Occipital lobe (tissue), 2 donors: ENCODE measurements around the gene LMX1B. TPM values are rescaled to one million over a fixed set of nuclear protein-coding genes. Genes with fewer than 3 reads are reported as not detected.

Source experiments
- DNase-seq: peaks from one replicate; lab custom pipeline; 2025; lab: John Stamatoyannopoulos, UW
- total RNA-seq: library from RNA; depleted of rRNA; stranded (reverse); fragments of >200 nt; gene quantifications from one replicate; pipeline ENCODE4 v1.2.3, GENCODE V29; 2014

Gene LMX1B
- total RNA-seq, 1 donor from 2014 or later: not detected

DNA sequence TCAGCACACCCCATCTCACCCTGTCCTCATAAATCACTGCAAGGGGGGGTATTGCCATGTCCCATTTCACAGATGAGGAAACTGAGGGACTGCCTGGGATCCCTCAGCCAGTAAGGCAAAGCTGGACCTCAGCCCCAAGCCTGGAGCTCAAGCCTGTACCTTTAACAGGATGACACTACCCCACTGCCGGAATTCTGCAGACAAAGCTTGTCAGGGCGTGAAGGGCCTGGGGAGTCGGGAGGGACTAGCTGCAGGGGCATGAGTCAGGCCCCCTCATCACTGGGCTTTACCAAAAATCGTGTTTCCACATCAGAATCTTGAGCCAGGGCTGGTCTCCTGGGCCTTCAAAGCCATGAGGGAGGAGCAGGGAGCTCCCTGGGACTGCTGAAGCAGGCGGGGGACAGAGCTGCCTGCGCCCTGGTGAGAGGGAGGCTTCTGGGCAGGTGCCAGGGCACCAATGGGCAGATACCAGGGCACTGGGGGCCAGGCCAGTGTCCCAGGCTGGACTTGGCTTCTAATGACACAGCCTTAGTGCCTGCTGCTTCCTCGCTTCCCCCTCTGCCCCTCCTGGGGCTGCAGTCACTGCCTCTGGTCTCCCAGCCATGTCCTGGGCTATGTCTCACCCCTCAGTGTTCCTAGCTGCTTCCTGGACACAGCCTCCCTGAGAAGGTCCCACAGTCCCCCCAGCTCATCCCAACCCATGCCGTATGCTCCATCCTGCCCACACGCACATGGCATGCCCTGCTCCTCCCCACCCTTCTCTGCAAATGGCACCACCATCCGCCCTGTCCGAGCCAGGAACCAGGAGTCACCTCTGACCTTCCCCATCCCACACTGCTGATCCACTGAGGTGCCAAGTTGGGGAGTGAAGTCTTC lies 80.7 kb downstream of the LMX1B start:
- no peak for DNase-seq

DNA sequence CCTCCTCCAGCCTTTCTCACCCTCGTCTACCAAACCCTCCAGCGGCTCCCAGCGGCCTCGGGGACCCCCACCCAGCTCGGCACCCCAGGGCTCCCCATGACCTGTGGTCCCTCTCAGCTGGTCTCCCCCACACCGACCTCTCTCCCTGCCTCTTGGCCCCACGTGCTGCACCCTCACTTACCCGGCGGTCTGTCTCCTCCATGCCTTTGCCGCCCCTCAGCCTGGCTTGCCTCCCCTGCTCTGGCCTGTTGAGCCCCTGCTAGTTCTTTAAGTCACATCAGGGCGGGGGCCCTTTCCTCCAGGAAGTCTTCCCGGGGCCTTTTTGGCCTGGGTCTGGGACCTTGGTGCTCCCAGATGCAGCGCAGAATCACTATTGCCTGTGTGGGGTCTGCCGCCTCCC lies 81.5 kb downstream of the LMX1B start:
- no peak for DNase-seq

DNA sequence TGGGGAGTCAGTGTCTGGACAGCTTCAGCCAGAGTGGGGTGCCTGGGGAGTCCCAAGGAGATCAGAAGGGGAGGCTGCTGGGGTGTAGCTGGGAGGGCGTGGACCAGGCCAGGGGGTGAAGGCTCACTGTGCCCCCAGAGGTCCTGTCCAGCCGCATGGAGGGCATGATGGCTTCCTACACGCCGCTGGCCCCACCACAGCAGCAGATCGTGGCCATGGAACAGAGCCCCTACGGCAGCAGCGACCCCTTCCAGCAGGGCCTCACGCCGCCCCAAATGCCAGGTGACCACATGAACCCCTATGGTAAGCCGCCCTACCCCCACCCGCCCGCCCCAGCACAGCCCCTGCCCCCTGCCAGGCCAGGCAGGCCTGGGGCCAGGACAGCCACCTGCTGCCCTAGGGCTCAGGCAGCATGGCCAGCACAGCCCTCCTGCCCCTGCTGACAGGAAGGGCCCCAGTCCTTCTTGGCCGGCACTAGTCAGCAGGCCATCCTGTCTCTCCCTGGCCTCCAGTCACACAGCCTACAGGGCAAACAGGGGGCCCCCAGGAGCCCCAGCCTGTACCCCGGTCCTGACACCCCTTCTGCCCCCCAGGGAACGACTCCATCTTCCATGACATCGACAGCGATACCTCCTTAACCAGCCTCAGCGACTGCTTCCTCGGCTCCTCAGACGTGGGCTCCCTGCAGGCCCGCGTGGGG lies 82.1 kb downstream of the LMX1B start:
- DNase-seq: no peak

DNA sequence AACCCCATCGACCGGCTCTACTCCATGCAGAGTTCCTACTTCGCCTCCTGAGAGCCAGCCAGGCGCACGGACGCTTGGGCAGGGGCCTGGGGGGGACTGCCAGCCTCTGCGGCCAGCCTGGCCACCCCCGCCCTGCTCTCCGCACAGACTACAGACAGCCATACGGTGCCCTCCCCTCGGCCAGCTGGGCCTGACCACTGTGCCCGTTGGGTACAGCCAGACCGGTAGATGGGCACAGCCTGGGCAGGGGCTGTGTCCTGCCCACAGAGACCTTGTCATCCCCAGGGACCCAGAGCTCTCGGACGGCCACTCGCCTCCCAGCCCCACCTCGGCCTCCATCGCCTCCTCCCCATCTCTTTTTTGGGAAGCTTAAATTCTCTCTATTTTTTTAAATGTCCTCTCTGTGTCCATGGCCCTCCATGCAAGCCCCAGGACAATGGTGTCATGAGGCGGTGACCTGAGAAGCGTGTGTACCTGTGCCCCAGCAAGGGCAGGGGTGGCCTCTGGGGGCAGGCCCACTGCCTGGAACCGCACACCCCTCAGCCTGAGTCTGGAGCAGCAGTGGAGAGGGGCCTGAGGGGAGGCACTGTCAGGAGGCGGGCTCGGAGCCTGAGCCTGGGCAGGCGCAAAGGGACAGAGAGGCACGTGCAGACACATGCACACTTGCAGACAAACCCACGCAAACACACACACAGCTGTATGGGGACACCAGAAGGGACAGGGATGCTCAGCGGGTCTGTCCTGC lies 82.8 kb downstream of the LMX1B start:
- DNase-seq: no peak

DNA sequence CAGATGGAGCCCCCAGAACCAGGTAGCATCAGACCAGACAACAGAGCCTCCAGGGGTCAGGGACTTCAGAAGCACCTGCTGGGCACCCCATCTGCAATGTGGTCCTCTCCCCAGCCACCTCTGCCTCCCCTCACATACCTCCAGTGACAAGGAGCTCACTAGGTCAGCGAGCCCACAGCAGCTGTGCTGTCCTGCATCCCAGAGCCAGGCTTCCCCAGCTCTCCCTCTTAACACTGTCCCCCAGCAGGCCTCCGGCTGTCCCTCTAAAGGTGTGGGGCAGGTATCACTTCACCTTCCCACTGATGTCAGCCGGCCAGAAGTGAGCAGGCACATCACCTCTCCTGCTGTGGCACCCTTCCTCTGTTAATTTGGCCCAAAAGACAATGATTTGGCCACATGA lies 83.6 kb downstream of the LMX1B start:
- DNase-seq: no peak

DNA sequence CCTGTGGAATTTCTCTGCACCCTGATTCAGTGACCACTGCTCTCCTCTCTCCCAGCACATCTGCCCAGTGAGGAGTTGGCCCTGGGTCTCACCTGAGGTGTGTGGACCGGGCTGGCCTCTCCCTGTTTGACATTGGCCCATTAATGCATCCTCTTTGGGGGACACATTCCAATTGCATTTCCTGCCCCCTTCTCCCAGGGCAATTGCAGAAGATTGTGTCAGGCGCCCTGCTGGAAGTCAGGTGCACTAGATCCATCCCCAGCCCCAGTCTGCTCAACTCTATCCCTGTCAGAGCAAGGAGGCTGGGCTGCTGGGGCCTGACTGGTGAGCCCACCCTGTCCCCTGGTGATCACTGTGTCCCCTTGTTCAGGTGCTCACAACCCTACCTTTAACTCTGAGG lies 84.5 kb downstream of the LMX1B start:
- DNase-seq: no peak

DNA sequence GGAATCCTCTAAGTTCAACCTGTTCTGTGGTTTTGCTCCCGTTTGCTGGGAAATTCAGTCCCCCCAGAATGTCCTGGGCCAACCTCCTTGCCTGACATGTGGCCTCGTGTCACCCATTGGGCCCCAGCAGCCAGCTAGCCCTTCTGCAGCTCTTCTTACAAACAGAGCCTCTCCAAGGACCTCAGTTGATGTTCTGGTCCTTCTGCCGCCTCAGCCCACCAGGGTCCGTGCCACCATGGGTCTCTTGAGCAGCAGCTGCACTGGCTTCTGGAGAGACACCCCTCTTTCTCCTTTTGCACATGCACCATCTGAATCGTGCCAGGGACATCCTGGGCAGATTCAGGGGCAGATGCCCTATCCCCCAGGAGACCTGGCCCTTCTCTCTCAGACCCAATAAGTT lies 85.0 kb downstream of the LMX1B start:
- no peak for DNase-seq

DNA sequence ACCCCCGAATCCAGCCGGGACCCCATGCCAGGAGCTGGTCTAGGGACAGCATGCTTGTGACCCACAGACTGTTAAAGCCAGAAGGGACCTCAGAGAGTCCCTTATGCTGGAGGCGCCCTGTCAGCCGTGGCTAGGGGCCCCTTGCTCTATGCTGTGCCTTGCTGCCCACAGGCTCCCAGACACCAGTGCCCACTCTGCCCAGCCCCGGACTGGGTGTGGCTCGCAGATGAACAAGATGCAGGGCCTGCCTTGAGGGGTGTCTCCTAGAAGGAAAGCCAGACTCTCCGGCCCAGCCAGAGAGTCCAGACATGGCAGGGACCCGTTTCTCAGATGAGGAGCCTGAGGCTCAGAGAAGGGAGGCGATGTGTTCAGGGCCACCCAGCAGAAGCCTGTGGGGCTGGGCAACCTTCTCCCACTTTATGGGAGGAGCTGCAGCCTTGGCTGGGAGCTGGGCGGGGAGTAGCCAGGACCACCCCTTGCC lies 85.7 kb downstream of the LMX1B start:
- DNase-seq: no peak

DNA sequence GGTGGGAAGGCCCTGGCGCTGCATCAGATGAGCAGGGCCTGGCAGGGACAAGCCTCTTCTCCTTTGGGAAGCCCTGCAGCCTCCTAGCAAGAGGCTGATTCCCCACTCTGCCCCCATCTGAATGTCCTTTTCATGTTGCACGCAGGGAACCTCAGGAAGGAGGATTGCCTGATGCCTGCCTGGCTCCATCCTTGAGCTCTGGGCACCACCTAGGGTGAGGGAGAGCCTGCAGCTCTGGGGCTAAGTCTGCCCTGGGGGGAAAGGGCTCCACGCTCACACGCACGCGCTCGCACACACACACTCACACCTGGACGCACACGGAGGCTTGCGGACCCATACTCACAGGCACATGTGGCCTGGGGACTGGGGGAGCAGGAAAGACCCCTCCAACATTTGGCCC lies 86.6 kb downstream of the LMX1B start:
- DNase-seq: no peak

DNA sequence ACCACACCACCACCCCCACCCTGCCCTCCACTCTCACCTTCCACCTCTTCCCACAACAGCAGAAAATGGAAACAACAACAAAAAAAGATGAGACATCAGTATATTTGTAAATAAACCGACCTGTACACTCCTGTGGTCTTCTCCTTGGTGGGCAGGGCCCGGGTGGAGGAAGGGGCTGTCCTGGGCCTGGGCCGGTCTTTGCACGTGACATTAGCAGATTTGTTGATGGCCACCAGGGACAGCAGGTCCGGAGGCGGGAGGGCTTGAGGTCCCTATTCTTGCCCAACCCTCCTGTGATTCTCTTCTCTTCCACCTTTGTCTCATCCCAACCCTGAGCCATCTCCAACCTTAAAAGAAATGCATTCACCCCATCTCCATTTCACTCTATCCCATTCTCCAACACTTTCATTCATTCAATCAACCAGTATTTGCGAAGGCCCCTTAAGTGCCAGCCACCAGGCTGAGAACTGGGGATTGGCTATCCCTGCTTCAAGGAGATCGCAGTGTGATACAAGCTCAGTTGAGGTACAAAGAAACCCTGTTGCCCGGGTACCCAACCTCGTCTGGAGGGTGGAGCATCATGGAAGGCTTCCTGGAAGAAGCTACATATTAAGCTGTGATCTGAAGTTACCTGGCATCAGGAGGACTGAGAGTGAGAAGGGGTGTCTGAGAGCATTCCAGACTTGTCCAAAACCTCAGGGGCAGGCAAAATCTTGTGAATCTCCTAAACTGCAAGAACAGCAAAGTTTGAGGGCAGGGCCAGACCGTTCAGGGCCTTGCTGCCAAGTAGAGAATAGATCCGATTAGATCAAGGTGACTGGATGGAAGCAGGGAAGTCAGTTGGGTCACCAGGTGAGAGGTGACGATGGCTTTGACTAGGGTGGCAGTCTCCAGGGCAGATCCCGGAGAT lies 87.4 kb downstream of the LMX1B start:
- no peak for DNase-seq

DNA sequence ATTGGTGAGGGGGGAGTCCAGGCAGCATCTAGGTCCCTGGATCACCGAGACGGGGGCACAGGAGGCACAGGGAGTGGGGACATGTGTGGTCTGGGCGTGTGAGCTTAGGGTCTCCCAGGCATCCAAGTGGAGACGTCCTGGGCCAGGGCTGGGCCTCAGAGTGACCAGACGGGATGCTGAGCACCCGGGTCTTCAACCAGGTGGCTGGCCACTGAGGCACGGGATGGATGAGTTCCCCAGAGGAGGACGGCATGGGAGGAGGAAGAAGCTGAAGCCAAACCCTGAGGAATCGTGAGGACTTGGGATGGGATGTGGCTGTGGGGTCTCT lies 88.0 kb downstream of the LMX1B start:
- no peak for DNase-seq

DNA sequence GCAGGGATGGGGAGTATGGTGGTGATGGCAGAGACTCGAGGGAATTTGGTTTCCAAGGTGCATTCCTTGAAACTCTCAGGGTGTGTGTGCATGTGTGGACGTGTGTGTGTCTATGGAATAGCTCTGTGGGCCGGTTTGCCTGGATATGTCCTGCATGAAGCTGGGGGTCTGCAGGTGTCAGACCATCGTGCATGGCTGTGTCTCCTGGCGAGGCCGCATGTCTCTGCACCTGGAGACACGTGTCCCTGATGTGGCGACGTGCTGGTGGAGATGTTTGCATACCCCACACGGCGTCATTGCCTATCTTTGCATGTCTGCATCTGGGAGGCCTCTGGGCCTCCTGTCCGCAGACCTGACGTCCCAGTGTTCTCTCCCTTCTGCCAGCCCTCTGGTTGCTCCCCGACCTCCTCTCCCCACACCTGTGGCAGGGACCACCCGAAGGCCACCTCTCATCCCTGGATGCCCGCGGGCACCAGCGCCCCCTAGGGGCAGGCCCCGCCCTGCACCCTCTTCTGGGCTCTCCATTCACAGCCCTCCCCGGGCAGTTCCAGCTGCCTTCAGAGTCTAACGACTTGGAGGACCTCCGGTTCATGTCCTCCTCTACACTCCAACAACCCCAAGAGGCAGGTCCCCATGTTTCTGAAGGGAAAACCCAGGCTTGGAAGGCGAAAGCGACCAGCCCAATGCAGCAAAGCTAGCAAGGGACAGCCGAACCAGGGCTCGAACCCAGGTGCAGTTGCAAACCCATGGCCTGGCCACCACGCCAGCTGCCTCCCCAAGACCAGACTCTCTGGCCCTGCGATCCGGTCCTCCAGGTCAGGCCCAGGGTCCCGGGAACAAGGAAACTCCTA lies 88.6 kb downstream of the LMX1B start:
- DNase-seq: no peak

DNA sequence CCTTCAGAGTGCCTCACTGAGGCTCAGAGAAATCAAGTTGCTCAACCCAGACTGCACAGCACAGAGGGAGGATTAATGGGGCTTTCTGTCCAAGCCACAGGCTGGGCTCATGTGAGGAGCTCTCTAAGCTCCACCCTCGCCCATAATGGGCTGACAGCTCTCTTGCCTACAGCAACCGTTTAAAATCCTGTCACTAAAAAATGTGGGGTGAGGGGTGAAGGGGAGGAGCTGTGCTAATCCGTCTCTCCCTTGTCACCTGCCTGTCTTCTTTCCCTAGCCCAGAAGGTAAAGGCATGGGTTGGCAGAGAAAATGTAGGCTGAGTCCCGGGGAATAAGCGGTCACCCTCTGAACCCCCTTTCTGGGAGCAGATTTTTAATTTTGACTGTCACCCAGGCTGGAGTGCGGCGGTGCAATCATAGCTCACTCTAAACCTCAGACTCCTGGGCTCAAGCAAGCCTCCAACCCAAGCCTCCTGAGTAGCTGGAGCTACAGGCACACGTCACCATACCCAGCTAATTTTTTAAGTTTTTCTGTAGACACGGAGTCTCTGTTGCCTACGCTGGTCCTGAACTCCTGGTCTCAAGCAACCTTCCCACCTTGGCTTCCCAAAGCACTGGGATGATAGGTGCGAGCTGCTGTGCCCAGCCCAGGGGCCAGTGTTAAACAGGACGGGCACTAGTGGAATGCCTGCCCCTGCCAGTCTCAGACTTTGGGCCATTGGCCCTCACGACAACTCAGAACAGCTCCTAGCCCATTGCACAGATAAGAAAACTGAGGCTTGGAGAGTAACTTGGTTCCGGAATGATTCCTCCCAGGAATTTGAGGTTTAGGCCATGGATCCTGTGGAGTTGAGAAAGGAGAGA lies 89.5 kb downstream of the LMX1B start:
- DNase-seq: no peak

DNA sequence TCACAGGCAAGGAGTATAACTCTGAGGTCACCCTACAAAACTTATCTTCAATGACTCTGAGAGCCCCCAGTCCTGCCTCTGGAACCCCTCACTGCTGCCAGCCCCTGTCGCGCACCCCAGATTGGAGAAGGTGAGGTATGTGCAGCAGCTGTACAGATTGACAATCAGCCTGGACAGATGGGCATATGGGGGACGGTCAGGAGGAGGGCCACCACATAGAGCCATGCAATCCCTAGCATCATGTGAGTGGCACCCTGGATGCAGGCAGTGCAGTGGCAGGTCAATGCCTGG lies 90.1 kb downstream of the LMX1B start:
- no peak for DNase-seq

DNA sequence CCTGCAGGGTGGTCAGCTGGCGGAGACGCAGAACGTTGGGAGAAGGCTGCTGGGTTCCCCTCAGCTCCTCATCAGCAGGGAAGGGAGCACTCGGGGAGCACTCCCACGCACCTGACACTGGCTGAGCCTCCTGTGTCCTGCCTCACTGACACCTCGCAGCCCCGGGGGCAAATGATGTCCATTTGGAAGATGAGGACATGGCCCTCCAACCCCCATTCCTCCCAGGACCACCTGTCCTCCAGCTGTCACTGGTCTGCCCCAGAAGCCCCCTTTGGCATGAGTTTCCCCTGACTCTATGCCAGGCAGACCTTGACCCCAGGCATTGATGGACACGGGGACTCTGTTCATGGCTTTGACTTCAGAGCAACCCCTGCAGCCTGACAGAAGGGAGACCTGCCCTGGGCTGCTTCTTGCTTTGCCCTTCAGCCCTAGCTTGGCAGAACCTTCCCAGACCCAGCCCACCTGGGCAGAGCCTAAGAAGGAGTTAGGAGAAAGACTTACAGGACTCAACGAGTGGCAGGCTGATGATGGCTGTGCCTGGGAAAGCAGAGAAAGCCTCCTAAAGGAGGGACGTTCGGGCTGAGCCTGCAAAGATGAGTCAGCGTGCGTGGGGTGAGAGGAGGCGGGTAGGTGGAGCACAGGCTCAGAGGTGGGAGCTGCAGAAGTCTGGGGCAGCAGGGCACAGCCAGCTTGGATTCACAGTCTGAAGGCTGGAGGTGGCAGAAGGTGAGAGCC lies 90.6 kb downstream of the LMX1B start:
- peak; percentile 70 for DNase-seq

DNA sequence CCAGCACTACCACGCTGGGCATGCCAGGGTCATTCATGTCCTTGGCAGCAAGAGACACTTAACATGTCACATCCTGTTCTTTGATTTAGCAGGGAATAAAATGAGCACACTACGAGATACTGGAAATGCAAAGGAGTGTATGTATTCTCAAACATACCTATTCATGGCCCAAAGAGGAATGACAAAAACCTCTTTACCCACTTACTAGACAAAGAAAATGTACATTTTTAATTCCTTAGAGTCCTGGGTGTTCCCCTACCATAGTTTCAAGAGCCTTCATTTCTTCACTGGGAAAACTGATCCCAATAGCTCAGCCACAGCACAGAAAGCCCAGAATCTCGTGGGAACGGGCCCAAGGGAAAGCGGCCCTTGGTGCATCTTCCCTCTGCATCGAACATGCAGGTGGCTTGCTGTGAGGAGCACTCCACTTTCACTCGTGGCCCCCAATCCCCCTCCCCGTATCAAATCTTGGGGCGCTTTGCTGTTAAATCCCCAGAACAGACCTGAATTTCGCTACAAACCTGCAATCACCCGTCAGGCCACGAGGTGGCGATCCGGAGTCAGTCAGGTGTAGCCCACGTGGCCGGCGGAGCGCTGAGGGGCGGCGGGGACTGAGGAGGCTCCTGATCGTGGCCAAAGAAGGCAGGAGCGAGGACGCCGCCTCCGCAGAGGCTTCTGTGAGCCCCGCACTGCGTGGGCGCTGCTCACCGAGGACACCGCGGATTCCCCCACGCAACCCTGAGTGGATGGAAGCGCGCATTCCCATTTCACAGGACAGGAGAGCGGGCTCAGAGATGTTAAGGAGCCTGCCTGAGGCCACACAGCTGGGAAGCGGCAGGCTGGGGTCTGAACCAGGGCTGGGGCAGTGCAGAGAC lies 91.4 kb downstream of the LMX1B start:
- peak; percentile 67 for DNase-seq

DNA sequence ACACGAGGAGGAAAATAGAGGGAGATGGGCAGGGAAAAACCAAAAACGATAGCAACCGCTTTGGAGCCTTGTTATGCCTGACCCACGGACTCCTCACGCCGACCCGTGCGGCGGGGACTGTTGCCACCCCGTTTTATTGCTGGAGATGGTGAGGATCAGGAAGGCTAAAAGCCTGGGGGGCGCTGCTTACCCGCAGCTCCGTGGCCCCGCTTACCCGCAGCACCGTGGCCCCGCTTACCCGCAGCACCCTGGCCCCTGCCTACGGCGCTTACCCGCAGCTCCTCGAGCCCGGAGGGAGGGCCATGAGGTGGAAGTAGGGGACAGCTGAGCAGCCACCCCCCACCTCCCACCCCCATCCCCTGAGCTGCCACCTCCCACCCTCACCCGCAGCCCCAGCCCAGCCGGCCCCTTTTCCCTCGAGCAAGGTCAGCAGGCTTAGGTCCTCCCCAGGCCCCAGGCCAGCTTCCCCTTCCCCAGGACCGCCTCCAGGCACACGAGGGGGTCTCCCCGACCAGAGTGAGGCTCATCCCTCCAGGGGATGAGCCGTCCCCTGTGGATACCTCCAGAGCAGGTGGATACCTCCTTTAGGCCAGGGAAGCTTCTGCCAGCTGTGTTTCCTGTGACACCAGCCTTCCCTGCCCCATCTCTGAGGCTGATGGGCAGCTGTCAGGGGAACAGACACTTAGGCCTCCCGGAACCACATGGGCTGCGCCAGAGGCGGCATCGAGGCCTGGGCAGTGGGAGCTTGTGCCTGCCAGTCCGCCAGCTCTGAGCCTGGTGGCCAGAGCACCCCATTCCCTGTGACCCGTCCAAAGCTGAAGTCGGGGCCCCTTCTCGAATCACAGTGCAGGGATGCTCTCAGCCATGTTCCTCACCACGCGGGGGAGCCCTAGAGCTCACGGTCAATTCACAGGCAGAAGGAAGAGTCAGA lies 92.3 kb downstream of the LMX1B start:
- DNase-seq: no peak
